GM18909 (cell line): ENCODE measurements around the gene DNAH6.

Experiments
- ATAC-seq: cut with Tn5 transposase; IDR thresholded peaks from one replicate; pipeline ENCODE4 v1.9.1; 2021; ENCODE audit warnings: mild to moderate bottlenecking; ENCODE audit not compliant: unreplicated experiment, poor library complexity

Gene DNAH6

GRCh38 chr2:84613082-84613481, 96.8 kb downstream of the DNAH6 start:
- ATAC-seq, result no peak

GRCh38 chr2:84619794-84620371, 103.6 kb downstream of the DNAH6 start:
- no peak for ATAC-seq

- no peak for ATAC-seq
These were observed 112.2 kb downstream of the DNAH6 start for GRCh38 chr2:84628486-84628885.

GRCh38 chr2:84629550-84629949, 113.3 kb downstream of the DNAH6 start:
- no peak for ATAC-seq

- peak; percentile 50 for ATAC-seq
These were observed 114.7 kb downstream of the DNAH6 start for GRCh38 chr2:84631047-84631446.

- no peak for ATAC-seq
These were observed 115.7 kb downstream of the DNAH6 start for GRCh38 chr2:84631985-84632384.

- ATAC-seq, result no peak
These were observed 120.0 kb downstream of the DNAH6 start for GRCh38 chr2:84636080-84636971.

GRCh38 chr2:84639751-84640150, 123.5 kb downstream of the DNAH6 start:
- ATAC-seq, result no peak

GRCh38 chr2:84640411-84640810, 124.1 kb downstream of the DNAH6 start:
- no peak for ATAC-seq

GRCh38 chr2:84641021-84641420, 124.7 kb downstream of the DNAH6 start:
- ATAC-seq, result no peak

GRCh38 chr2:84643991-84644390, 127.7 kb downstream of the DNAH6 start:
- ATAC-seq, result no peak

GRCh38 chr2:84646514-84646913, 130.2 kb downstream of the DNAH6 start:
- ATAC-seq, result no peak

GRCh38 chr2:84647267-84647666, 131.0 kb downstream of the DNAH6 start:
- no peak for ATAC-seq

- ATAC-seq, result no peak
These were observed 132.8 kb downstream of the DNAH6 start for GRCh38 chr2:84649058-84649457.

GRCh38 chr2:84649487-84650142, 133.3 kb downstream of the DNAH6 start:
- no peak for ATAC-seq

- no peak for ATAC-seq
These were observed 136.1 kb downstream of the DNAH6 start for GRCh38 chr2:84652431-84652830.

- no peak for ATAC-seq
These were observed 137.0 kb downstream of the DNAH6 start for GRCh38 chr2:84653302-84653701.

- no peak for ATAC-seq
These were observed 138.1 kb downstream of the DNAH6 start for GRCh38 chr2:84654414-84654813.

- ATAC-seq, result no peak
These were observed 152.8 kb downstream of the DNAH6 start for GRCh38 chr2:84669122-84669521.

- no peak for ATAC-seq
These were observed 157.8 kb downstream of the DNAH6 start for GRCh38 chr2:84674099-84674498.

- no peak for ATAC-seq
These were observed 158.3 kb downstream of the DNAH6 start for GRCh38 chr2:84674586-84674985.
